Ishikawa (cell line): Measurements from ENCODE around the gene DMRTA1.
A peak's percentile ranks its signal among the peaks of the same experiment; 100 is the strongest.

Experiments
- CEBPB ChIP-seq: IDR thresholded peaks from 2 replicates; pipeline ENCODE4 v1.6.1; 2012
- CREB1 ChIP-seq: IDR thresholded peaks from 2 replicates; pipeline ENCODE4 v1.6.1; 2012; ENCODE audit warnings: low read depth
- EGR1 ChIP-seq: IDR thresholded peaks from 2 replicates; pipeline ENCODE4 v1.6.1; 2012
- EP300 ChIP-seq: IDR thresholded peaks from 2 replicates; pipeline ENCODE4 v1.6.1; 2012; ENCODE audit warnings: borderline replicate concordance
- FOXM1 ChIP-seq: IDR thresholded peaks from 2 replicates; pipeline ENCODE4 v1.6.1; 2012; ENCODE audit warnings: low read depth, borderline replicate concordance
- MAX ChIP-seq: IDR thresholded peaks from 2 replicates; pipeline ENCODE4 v1.6.1; 2012
- NFIC ChIP-seq: IDR thresholded peaks from 2 replicates; pipeline ENCODE4 v1.6.1; 2012
- RAD21 ChIP-seq: IDR thresholded peaks from 2 replicates; pipeline ENCODE4 v1.6.1; 2012; ENCODE audit warnings: low read depth
- REST ChIP-seq: IDR thresholded peaks from 2 replicates; pipeline ENCODE4 v1.6.1; 2012; ENCODE audit warnings: low read depth, mild to moderate bottlenecking
- TAF1 ChIP-seq: IDR thresholded peaks from 2 replicates; pipeline ENCODE4 v1.6.1; 2012; ENCODE audit warnings: low read depth, mild to moderate bottlenecking
- TCF12 ChIP-seq: IDR thresholded peaks from 2 replicates; pipeline ENCODE4 v1.6.1; 2012; ENCODE audit warnings: low read depth
- TEAD4 ChIP-seq: IDR thresholded peaks from 2 replicates; pipeline ENCODE4 v1.6.1; 2012
- YY1 ChIP-seq: IDR thresholded peaks from 2 replicates; pipeline ENCODE4 v1.6.1; 2012; ENCODE audit warnings: low read depth
- ZBTB7A ChIP-seq: IDR thresholded peaks from 2 replicates; pipeline ENCODE4 v1.6.1; 2012; ENCODE audit warnings: low read depth
- TF ChIP-seq, protein P1 (sequence below): IDR thresholded peaks from 2 replicates; pipeline ENCODE4 v1.6.1; 2012

DMRTA1 gene, protein sequence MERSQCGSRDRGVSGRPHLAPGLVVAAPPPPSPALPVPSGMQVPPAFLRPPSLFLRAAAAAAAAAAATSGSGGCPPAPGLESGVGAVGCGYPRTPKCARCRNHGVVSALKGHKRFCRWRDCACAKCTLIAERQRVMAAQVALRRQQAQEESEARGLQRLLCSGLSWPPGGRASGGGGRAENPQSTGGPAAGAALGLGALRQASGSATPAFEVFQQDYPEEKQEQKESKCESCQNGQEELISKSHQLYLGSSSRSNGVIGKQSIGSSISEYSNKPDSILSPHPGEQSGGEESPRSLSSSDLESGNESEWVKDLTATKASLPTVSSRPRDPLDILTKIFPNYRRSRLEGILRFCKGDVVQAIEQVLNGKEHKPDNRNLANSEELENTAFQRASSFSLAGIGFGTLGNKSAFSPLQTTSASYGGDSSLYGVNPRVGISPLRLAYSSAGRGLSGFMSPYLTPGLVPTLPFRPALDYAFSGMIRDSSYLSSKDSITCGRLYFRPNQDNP

GRCh38 chr9:22446589-22446949, at the start of gene DMRTA1:
DMRTA1 (plus strand) TSS chr9:22446824; CDS start chr9:22447066, 242 bp downstream.
- peak; percentile 48 for TF ChIP-seq MAX
- TF ChIP-seq, protein P1, sequence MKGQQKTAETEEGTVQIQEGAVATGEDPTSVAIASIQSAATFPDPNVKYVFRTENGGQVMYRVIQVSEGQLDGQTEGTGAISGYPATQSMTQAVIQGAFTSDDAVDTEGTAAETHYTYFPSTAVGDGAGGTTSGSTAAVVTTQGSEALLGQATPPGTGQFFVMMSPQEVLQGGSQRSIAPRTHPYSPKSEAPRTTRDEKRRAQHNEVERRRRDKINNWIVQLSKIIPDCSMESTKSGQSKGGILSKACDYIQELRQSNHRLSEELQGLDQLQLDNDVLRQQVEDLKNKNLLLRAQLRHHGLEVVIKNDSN = no peak

GRCh38 chr9:22401671-22402070, 45.0 kb upstream of the DMRTA1 start:
- TF ChIP-seq, protein P1 = no peak
- no peak for TF ChIP-seq TCF12
- no peak for TF ChIP-seq ZBTB7A
- no peak for TF ChIP-seq REST
- no peak for TF ChIP-seq CEBPB
- TF ChIP-seq EGR1 = no peak
- TF ChIP-seq MAX = no peak

- TF ChIP-seq ZBTB7A (no peak), FOXM1 (no peak), EP300 (no peak), CREB1 (no peak), TCF12 (no peak), TAF1 (no peak), CEBPB (no peak), REST (no peak)
- TF ChIP-seq, protein P1 = no peak
Observed at GRCh38 chr9:22405869-22406659, 40.6 kb upstream of the DMRTA1 start.

DNA sequence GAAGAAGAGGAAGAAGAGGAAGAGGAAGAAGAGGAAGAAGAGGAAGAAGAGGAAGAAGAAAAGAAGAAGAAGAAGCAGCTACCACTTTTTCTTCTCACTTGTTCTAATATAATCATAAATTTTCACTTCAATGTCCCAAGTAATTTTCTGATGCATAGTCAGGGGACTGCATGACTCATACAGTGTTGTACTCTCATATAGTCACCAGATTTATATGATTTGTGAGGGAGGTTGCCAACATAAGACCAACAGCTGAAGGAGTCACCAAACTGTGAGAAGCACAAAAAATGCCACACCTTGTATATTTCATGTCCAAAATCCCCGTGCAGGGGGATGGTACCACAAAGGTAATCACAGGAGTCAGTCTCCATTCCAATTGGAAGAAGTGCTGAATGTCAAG, 32.7 kb upstream of the DMRTA1 start:
- TF ChIP-seq MAX (no peak), YY1 (no peak), EGR1 (no peak), TAF1 (no peak), ZBTB7A (no peak), EP300 (no peak), RAD21 (no peak), CEBPB (no peak), REST (no peak), FOXM1 (no peak), NFIC (no peak), TEAD4 (no peak)
- TF ChIP-seq, protein P1 = no peak
